BLaER1 (cell line): ENCODE results near the gene SYTL2.
A peak's percentile ranks its signal among the peaks of the same experiment; 100 is the strongest.

Experiments
- H3K27ac ChIP-seq: shearing (Covaris generic); formaldehyde crosslinking; 2 replicates; pipeline ENCODE4 v1.8.1; 2022
- H3K27me3 ChIP-seq: shearing (Covaris generic); formaldehyde crosslinking; 2 replicates; pipeline ENCODE4 v1.8.1; 2022
- H3K36me3 ChIP-seq: shearing (Covaris generic); formaldehyde crosslinking; 2 replicates; pipeline ENCODE4 v1.8.1; 2022
- H3K4me1 ChIP-seq: shearing (Covaris generic); formaldehyde crosslinking; 2 replicates; pipeline ENCODE4 v1.8.1; 2022
- H3K4me2 ChIP-seq: shearing (Covaris generic); formaldehyde crosslinking; 2 replicates; pipeline ENCODE4 v1.8.1; 2022
- H3K4me3 ChIP-seq: shearing (Covaris generic); formaldehyde crosslinking; 2 replicates; pipeline ENCODE4 v1.8.1; 2022
- H3K9ac ChIP-seq: shearing (Covaris generic); formaldehyde crosslinking; 2 replicates; pipeline ENCODE4 v1.8.1; 2022
- H3K9me3 ChIP-seq: shearing (Covaris generic); formaldehyde crosslinking; 2 replicates; pipeline ENCODE4 v1.8.1; 2022
- H4K20me1 ChIP-seq: shearing (Covaris generic); formaldehyde crosslinking; 2 replicates; pipeline ENCODE4 v1.8.1; 2022
- Cebpa-rat ChIP-seq: shearing (Covaris generic); IDR thresholded peaks from 2 replicates; pipeline ENCODE4 v1.8.1; 2022

Gene SYTL2

GRCh38 chr11:85752201-85752889 is 58.6 kb downstream of the SYTL2 start:
- H3K27me3 ChIP-seq: no peaks in the 10 kb centered on the region
- no peaks in the 10 kb centered on the region for H3K9me3 ChIP-seq
- no peaks in the 10 kb centered on the region for H4K20me1 ChIP-seq
- H3K27ac ChIP-seq: no peak overlapping the region
- H3K4me2 ChIP-seq: no peak overlapping the region
- H3K36me3 ChIP-seq: no peaks in the 10 kb centered on the region
- no peak overlapping the region for H3K9ac ChIP-seq
- TF ChIP-seq Cebpa-rat: no peak
- no peaks in the 10 kb centered on the region; the same call in 1 of the 2 replicates for H3K4me1 ChIP-seq
- no peak overlapping the region for H3K4me3 ChIP-seq

- Histone ChIP-seq H3K9me3 (no peaks in the 10 kb centered on the region), H3K27me3 (no peaks in the 10 kb centered on the region), H3K4me2 (no peak overlapping the region), H3K27ac (no peak overlapping the region), H3K36me3 (no peaks in the 10 kb centered on the region), H3K9ac (no peak overlapping the region), H3K4me3 (no peak overlapping the region), H3K4me1 (no peaks in the 10 kb centered on the region; the same call in 1 of the 2 replicates), H4K20me1 (no peaks in the 10 kb centered on the region)
- no peak for TF ChIP-seq Cebpa-rat
Observed at GRCh38 chr11:85751724-85752123, 59.2 kb downstream of the SYTL2 start.

GRCh38 chr11:85750646-85751045 is 60.3 kb downstream of the SYTL2 start:
- H3K4me1 ChIP-seq: no peaks in the 10 kb centered on the region; the same call in 1 of the 2 replicates
- H3K9me3 ChIP-seq: no peaks in the 10 kb centered on the region
- H3K4me2 ChIP-seq: no peak overlapping the region
- no peaks in the 10 kb centered on the region for H3K36me3 ChIP-seq
- H3K27ac ChIP-seq: no peak overlapping the region
- H3K27me3 ChIP-seq: no peaks in the 10 kb centered on the region
- no peak for TF ChIP-seq Cebpa-rat
- no peaks in the 10 kb centered on the region for H4K20me1 ChIP-seq
- H3K4me3 ChIP-seq: no peak overlapping the region
- H3K9ac ChIP-seq: no peak overlapping the region

GRCh38 chr11:85749884-85750283 is 61.1 kb downstream of the SYTL2 start:
- H3K4me3 ChIP-seq: no peak overlapping the region
- no peak for TF ChIP-seq Cebpa-rat
- no peaks in the 10 kb centered on the region; the same call in 1 of the 2 replicates for H3K4me1 ChIP-seq
- no peaks in the 10 kb centered on the region for H4K20me1 ChIP-seq
- no peaks in the 10 kb centered on the region for H3K9me3 ChIP-seq
- no peak overlapping the region for H3K9ac ChIP-seq
- H3K4me2 ChIP-seq: no peak overlapping the region
- no peaks in the 10 kb centered on the region for H3K36me3 ChIP-seq
- no peak overlapping the region for H3K27ac ChIP-seq
- H3K27me3 ChIP-seq: no peaks in the 10 kb centered on the region

- H3K4me1 ChIP-seq: no peaks in the 10 kb centered on the region; the same call in 1 of the 2 replicates
- H3K9ac ChIP-seq: no peak overlapping the region
- no peak overlapping the region for H3K4me2 ChIP-seq
- no peaks in the 10 kb centered on the region for H4K20me1 ChIP-seq
- no peak overlapping the region for H3K27ac ChIP-seq
- H3K27me3 ChIP-seq: no peaks in the 10 kb centered on the region
- no peaks in the 10 kb centered on the region for H3K9me3 ChIP-seq
- H3K4me3 ChIP-seq: no peak overlapping the region
- no peaks in the 10 kb centered on the region for H3K36me3 ChIP-seq
- no peak for TF ChIP-seq Cebpa-rat
Observed at GRCh38 chr11:85749287-85749834, 61.6 kb downstream of the SYTL2 start.

GRCh38 chr11:85748455-85748891 is 62.5 kb downstream of the SYTL2 start:
- H3K27ac ChIP-seq: no peak overlapping the region
- TF ChIP-seq Cebpa-rat: no peak
- H3K9me3 ChIP-seq: no peaks in the 10 kb centered on the region
- H4K20me1 ChIP-seq: no peaks in the 10 kb centered on the region
- no peaks in the 10 kb centered on the region for H3K36me3 ChIP-seq
- no peak overlapping the region for H3K4me2 ChIP-seq
- no peaks in the 10 kb centered on the region for H3K27me3 ChIP-seq
- H3K4me3 ChIP-seq: no peak overlapping the region
- no peaks in the 10 kb centered on the region; the same call in 1 of the 2 replicates for H3K4me1 ChIP-seq
- no peak overlapping the region for H3K9ac ChIP-seq

GRCh38 chr11:85746670-85747069 is 64.3 kb downstream of the SYTL2 start:
- Histone ChIP-seq H3K9ac (no peak overlapping the region), H3K4me3 (no peak overlapping the region), H4K20me1 (no peaks in the 10 kb centered on the region), H3K9me3 (no peaks in the 10 kb centered on the region), H3K36me3 (no peaks in the 10 kb centered on the region), H3K27me3 (no peaks in the 10 kb centered on the region), H3K4me1 (peaks cover 13% of the 10 kb centered on the region), H3K4me2 (no peak overlapping the region), H3K27ac (no peak overlapping the region)
- no peak for TF ChIP-seq Cebpa-rat

GRCh38 chr11:85745626-85746025 is 65.3 kb downstream of the SYTL2 start:
- Histone ChIP-seq H3K36me3 (no peaks in the 10 kb centered on the region), H3K27me3 (no peaks in the 10 kb centered on the region), H3K9ac (no peak overlapping the region), H3K4me1 (peaks cover 23% of the 10 kb centered on the region), H3K4me2 (no peak overlapping the region), H3K9me3 (no peaks in the 10 kb centered on the region), H4K20me1 (no peaks in the 10 kb centered on the region), H3K27ac (no peak overlapping the region), H3K4me3 (no peak overlapping the region)
- TF ChIP-seq Cebpa-rat: no peak

- Histone ChIP-seq H3K4me3 (no peak overlapping the region), H4K20me1 (no peaks in the 10 kb centered on the region), H3K4me1 (peaks cover 32% of the 10 kb centered on the region), H3K27me3 (no peaks in the 10 kb centered on the region), H3K9me3 (no peaks in the 10 kb centered on the region), H3K4me2 (no peak overlapping the region), H3K27ac (no peak overlapping the region), H3K36me3 (no peaks in the 10 kb centered on the region), H3K9ac (no peak overlapping the region)
- TF ChIP-seq Cebpa-rat: no peak
Observed at GRCh38 chr11:85742873-85743275, 68.1 kb downstream of the SYTL2 start.

- Histone ChIP-seq H3K9me3 (no peaks in the 10 kb centered on the region), H4K20me1 (no peaks in the 10 kb centered on the region), H3K9ac (no peak overlapping the region), H3K4me1 (peaks cover 32% of the 10 kb centered on the region), H3K4me2 (peak overlapping the region; percentile 48; the same call in 1 of the 2 replicates), H3K27ac (no peak overlapping the region), H3K27me3 (no peaks in the 10 kb centered on the region), H3K36me3 (no peaks in the 10 kb centered on the region), H3K4me3 (no peak overlapping the region)
- no peak for TF ChIP-seq Cebpa-rat
Observed at GRCh38 chr11:85742348-85742747, 68.6 kb downstream of the SYTL2 start.
